GM12873 (cell line): Measurements from ENCODE around the gene ENOX1.

Source experiments
- CTCF ChIP-seq: IDR thresholded peaks from 2 replicates; pipeline ENCODE4 v1.5.1; 2012; ENCODE audit warnings: low read depth, mild to moderate bottlenecking, moderate library complexity, low read length, control low read depth; ENCODE audit not compliant: insufficient read depth; ENCODE audit errors: missing control alignments

The ENOX1 gene

GRCh38 chr13:43537124-43537523, 249.6 kb downstream of the ENOX1 start:
- no peak for TF ChIP-seq CTCF

- no peak for TF ChIP-seq CTCF
These were observed 257.0 kb downstream of the ENOX1 start for GRCh38 chr13:43529796-43530195.

- no peak for TF ChIP-seq CTCF
These were observed 257.8 kb downstream of the ENOX1 start for GRCh38 chr13:43528992-43529391.

- TF ChIP-seq CTCF, result no peak
These were observed 264.0 kb downstream of the ENOX1 start for GRCh38 chr13:43522788-43523187.

- TF ChIP-seq CTCF, result no peak
These were observed 266.4 kb downstream of the ENOX1 start for GRCh38 chr13:43520351-43520750.

GRCh38 chr13:43518833-43519232, 267.9 kb downstream of the ENOX1 start:
- no peak for TF ChIP-seq CTCF

GRCh38 chr13:43516401-43516833, 270.4 kb downstream of the ENOX1 start:
- no peak for TF ChIP-seq CTCF
